ENCODE measurements around the gene APOA1.

DNA sequence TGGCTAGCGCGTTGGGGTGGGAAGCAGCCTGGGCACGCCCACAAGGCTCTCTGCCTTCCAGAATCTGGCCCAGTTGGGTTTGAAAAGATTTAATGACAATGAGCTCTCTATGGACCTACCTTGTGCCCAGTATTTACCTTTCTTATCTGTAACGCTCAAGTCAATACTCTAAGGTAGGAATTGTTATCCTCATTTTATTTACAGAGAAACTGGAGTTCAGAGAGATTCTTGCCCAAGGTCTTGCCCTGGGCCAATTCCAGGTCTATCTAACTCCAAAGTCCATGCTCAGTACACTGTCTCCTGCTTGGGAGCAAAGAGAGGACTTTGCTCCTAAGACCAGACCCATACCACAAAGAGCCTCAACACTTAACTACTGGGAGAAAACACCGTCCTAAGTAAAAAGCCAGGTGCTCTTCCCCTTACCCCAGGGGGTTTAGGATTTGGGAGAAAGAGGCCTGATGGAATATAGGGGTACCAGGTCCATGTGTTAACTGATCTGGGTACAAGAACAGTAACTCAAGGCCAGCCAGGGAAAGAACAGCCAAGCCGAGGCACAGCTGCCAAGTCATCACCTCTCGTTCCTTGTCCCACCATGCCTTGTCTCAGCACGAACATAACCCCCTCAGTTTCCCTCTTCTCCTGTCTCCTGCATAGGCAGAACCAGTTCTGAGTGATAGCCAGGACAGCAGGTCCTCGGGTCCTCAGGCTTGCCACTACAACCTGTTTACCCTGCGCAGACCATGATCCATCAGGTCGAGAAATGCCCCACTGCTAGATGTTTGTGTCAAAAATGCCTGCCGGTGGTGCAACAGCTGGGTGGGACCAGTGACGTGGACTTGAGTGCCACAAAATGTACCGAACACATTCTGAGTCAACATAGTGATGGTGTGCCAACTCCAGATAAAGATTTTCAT lies 28.9 kb downstream of the APOA1 start:
- TF ChIP-seq, protein P1, sequence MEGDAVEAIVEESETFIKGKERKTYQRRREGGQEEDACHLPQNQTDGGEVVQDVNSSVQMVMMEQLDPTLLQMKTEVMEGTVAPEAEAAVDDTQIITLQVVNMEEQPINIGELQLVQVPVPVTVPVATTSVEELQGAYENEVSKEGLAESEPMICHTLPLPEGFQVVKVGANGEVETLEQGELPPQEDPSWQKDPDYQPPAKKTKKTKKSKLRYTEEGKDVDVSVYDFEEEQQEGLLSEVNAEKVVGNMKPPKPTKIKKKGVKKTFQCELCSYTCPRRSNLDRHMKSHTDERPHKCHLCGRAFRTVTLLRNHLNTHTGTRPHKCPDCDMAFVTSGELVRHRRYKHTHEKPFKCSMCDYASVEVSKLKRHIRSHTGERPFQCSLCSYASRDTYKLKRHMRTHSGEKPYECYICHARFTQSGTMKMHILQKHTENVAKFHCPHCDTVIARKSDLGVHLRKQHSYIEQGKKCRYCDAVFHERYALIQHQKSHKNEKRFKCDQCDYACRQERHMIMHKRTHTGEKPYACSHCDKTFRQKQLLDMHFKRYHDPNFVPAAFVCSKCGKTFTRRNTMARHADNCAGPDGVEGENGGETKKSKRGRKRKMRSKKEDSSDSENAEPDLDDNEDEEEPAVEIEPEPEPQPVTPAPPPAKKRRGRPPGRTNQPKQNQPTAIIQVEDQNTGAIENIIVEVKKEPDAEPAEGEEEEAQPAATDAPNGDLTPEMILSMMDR (IDR thresholded peaks at IDR 0.05; ENCODE audit: low read depth, low read length), result no peak
- TF ChIP-seq POLR2A (IDR thresholded peaks at IDR 0.05; ENCODE audit: extremely low read depth, insufficient read length) (no peak), MYC (IDR thresholded peaks at IDR 0.05; ENCODE audit: low read depth, low read length) (no peak)
- TF ChIP-seq, protein P2, sequence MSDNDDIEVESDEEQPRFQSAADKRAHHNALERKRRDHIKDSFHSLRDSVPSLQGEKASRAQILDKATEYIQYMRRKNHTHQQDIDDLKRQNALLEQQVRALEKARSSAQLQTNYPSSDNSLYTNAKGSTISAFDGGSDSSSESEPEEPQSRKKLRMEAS (IDR thresholded peaks at IDR 0.05; ENCODE audit: low read depth, low read length), result no peak
